ENCODE data around the gene CSTF1.

DNA sequence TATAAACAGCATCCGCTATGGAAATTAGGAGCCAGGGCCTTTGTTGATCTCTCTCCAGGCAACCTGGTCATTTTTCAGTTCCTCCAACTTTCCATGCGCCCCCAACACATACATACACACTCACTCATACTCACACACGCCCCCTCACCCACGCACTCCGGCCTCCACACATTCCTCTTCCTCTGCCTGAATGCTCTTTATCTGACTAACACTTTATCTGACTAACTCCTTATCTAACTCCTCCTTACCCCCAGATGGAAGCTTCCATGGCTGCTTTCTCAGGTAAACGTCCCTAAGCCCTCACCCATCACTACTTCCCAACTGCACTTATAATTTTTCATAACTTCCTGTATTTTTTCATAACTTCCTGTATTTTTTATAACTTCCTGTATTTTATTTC is 37.1 kb downstream of the CSTF1 start:
- TF ChIP-seq, protein P1, sequence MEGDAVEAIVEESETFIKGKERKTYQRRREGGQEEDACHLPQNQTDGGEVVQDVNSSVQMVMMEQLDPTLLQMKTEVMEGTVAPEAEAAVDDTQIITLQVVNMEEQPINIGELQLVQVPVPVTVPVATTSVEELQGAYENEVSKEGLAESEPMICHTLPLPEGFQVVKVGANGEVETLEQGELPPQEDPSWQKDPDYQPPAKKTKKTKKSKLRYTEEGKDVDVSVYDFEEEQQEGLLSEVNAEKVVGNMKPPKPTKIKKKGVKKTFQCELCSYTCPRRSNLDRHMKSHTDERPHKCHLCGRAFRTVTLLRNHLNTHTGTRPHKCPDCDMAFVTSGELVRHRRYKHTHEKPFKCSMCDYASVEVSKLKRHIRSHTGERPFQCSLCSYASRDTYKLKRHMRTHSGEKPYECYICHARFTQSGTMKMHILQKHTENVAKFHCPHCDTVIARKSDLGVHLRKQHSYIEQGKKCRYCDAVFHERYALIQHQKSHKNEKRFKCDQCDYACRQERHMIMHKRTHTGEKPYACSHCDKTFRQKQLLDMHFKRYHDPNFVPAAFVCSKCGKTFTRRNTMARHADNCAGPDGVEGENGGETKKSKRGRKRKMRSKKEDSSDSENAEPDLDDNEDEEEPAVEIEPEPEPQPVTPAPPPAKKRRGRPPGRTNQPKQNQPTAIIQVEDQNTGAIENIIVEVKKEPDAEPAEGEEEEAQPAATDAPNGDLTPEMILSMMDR (conservative IDR thresholded peaks at IDR 0.05; ENCODE audit: low read depth, low read length): no peak
- TF ChIP-seq POLR2A (IDR thresholded peaks at IDR 0.05; ENCODE audit: low read depth, low read length) (no peak; the same call in 1 of the 2 replicates), MAZ (IDR thresholded peaks at IDR 0.05; ENCODE audit: borderline replicate concordance, low read depth, low read length) (peak; percentile 71; the same call in 1 of the 2 replicates), RCOR1 (IDR thresholded peaks at IDR 0.05; ENCODE audit: insufficient replicate concordance, low read length) (no peak)
